GM12878 (cell line): ENCODE results near the gene NMT1. TPM values are rescaled to one million over a fixed set of nuclear protein-coding genes. Genes with fewer than 3 reads are reported as not detected.
A peak's percentile ranks its signal among the peaks of the same experiment; 100 is the strongest.

Experiments used
- ATAC-seq: fragments of 200-7000 bp; cut with Tn5 transposase; 3 replicates; pipeline ENCODE4 v1.9.1; 2020; ENCODE audit warnings: mild to moderate bottlenecking, moderate library complexity
- BruUV-seq: library from RNA; stranded (reverse); fragments of 400-500 nt; replicated peaks from 2 replicates; lab custom pipeline; 2021; lab: Mats Ljungman, UMichigan
- CTCF ChIA-PET: fragments of 300-600 bp; sonication (Branson Sonifier 250); formaldehyde crosslinking; extraction: SDS; loops from one replicate; lab custom pipeline; 2021; ENCODE audit warnings: inconsistent platforms; lab: Yijun Ruan, JAX
- POLR2A ChIA-PET: fragments of 350-600 bp; formaldehyde crosslinking; extraction: SDS; loops from one replicate; lab custom pipeline; 2021; ENCODE audit warnings: inconsistent platforms; lab: Charles Lee
- RAD21 ChIA-PET: fragments of 300-600 bp; sonication (Branson Sonifier 250); formaldehyde crosslinking; loops from one replicate; lab custom pipeline; 2023; ENCODE audit warnings: antibody characterized with exemption; ENCODE audit not compliant: unreplicated experiment; lab: Charles Lee
- SMC1A ChIA-PET: fragments of 300-600 bp; sonication (Branson Sonifier 250); formaldehyde crosslinking; loops from one replicate; lab custom pipeline; 2023; ENCODE audit not compliant: unreplicated experiment, uncharacterized antibody; lab: Charles Lee
- DNase-seq: peaks from one replicate; pipeline ENCODE4 v3.0.0-alpha.2; 2011; ENCODE audit warnings: low read depth, low spot score
- FAIRE-seq: peaks from 3 replicates; lab custom pipeline; 2011; peaks lifted over from hg19 to GRCh38; lab: Jason Lieb, UNC
- H2AFZ ChIP-seq: 2 replicates; pipeline ENCODE4 v1.6.0; 2011; ENCODE audit warnings: low read depth, low read length, control low read depth; ENCODE audit not compliant: control insufficient read depth
- H3K27ac ChIP-seq: 2 replicates; pipeline ENCODE4 v1.5.1; 2011; ENCODE audit warnings: control low read depth; ENCODE audit not compliant: control insufficient read depth, insufficient read depth
- H3K27me3 ChIP-seq, 2 experiments: replicated peaks in 1 of 2; 2 replicates each; pipeline versions ENCODE4 v1.6.0 to v1.6.1; 2011; ENCODE audit warnings: low read length in 1 of 2; ENCODE audit not compliant: control insufficient read depth in 2 of 2, insufficient read depth in 2 of 2
- H3K36me3 ChIP-seq, 2 experiments: 2 replicates each; pipeline ENCODE4 v1.5.1; 2011; ENCODE audit warnings: low read length in 1 of 2; ENCODE audit not compliant: control insufficient read depth in 2 of 2, insufficient read depth in 2 of 2
- H3K4me1 ChIP-seq: 2 replicates; pipeline ENCODE4 v1.6.1; 2011; ENCODE audit warnings: mild to moderate bottlenecking, low read length, moderate library complexity, mixed read lengths; ENCODE audit not compliant: control insufficient read depth, insufficient read depth
- H3K4me2 ChIP-seq: 2 replicates; pipeline ENCODE4 v1.6.0; 2011; ENCODE audit warnings: control low read depth; ENCODE audit not compliant: control insufficient read depth, insufficient read depth
- H3K4me3 ChIP-seq: fragments of 200-600 bp; sonication (generic); 2 replicates; pipeline ENCODE4 v1.5.1; 2016
- H3K79me2 ChIP-seq: 2 replicates; pipeline ENCODE4 v1.6.0; 2011; ENCODE audit warnings: low read length; ENCODE audit not compliant: control insufficient read depth, insufficient read depth
- H3K9ac ChIP-seq: 2 replicates; pipeline ENCODE4 v1.8.0; 2011; ENCODE audit warnings: low read length, control low read depth, mixed read lengths; ENCODE audit not compliant: control insufficient read depth, insufficient read depth
- H3K9me3 ChIP-seq: replicated peaks from 3 replicates; pipeline ENCODE4 v1.5.1; 2011; ENCODE audit warnings: mild to moderate bottlenecking, low read length; ENCODE audit not compliant: control insufficient read depth, insufficient read depth
- H4K20me1 ChIP-seq: 2 replicates; pipeline ENCODE4 v1.6.0; 2011; ENCODE audit not compliant: control insufficient read depth, insufficient read depth
- BHLHE40 ChIP-seq, 2 experiments: fragments of 450-650 bp in 1 of 2; IDR thresholded peaks; 2 replicates each; pipeline ENCODE4 v1.6.1; 2011 to 2017; ENCODE audit warnings: low read depth in 2 of 2, borderline replicate concordance in 1 of 2, improper control_type of control experiment in 1 of 2, low read length in 1 of 2, mild to moderate bottlenecking in 1 of 2
- CHD1 ChIP-seq: IDR thresholded peaks from 2 replicates; pipeline ENCODE4 v1.6.1; 2012; ENCODE audit warnings: low read depth, low read length, improper control_type of control experiment
- ETV6 ChIP-seq, 2 experiments: fragments of 450-650 bp in 1 of 2; IDR thresholded peaks in 1 of 2; conservative IDR thresholded peaks in 1 of 2; 2 replicates each; pipeline ENCODE4 v1.6.1; 2014; ENCODE audit warnings: antibody characterized with exemption in 1 of 2, borderline replicate concordance in 1 of 2, low read depth in 1 of 2, mild to moderate bottlenecking in 1 of 2, moderate library complexity in 1 of 2
- IKZF1 ChIP-seq: fragments of 450-650 bp; conservative IDR thresholded peaks from 2 replicates; pipeline ENCODE4 v1.6.1; 2017; ENCODE audit warnings: antibody characterized with exemption, mild to moderate bottlenecking
- MEF2A ChIP-seq: IDR thresholded peaks from 2 replicates; pipeline ENCODE4 v1.6.1; 2011; ENCODE audit warnings: low read depth, mild to moderate bottlenecking, low read length, moderate library complexity; ENCODE audit not compliant: insufficient read depth
- MEF2B ChIP-seq: fragments of 450-650 bp; IDR thresholded peaks from 2 replicates; pipeline ENCODE4 v1.6.1; 2018; ENCODE audit warnings: mild to moderate bottlenecking, moderate library complexity; ENCODE audit not compliant: partially characterized antibody, poor library complexity, severe bottlenecking
- WGBS: methylation state at CpG from one replicate; pipeline ENCODE4 v1.1.6; 2016; ENCODE audit warnings: low lambda C conversion rate; ENCODE audit not compliant: insufficient replicate concordance, insufficient coverage; ENCODE audit errors: missing lambda C conversion rate; 5-methylcytosine and 5-hydroxymethylcytosine counted together
- in situ Hi-C: fragments of 300-500 bp; cut with MboI; formaldehyde crosslinking; loops from 9 replicates; pipeline ENCODE4 v1.14.3; 2018; ENCODE audit warnings: mixed read lengths
- intact Hi-C: fragments of 100-400 bp; cut with micrococcal nuclease; formaldehyde crosslinking; loops from one replicate; pipeline ENCODE4 v1.14.2; 2022; ENCODE audit not compliant: unreplicated experiment
- polyA plus RNA-seq, 11 experiments: library from polyadenylated mRNA; depleted of rRNA in 4 of 11; unstranded in 6 of 11; stranded (reverse) in 5 of 11; fragments of >200 nt; fragmentation: Nextera tagmentation in 4 of 11; fragmentation: Illumina TruSeq in 1 of 11; extraction: Ambion mirVana in 4 of 11; extraction: Trizol in 1 of 11; gene quantifications; 1 replicate in 1 of 11; 2 replicates in 10 of 11; pipeline versions ENCODE4 v1.2.1 to v1.2.3, GENCODE V29; 2011 to 2016; ENCODE audit warnings: inconsistent platforms in 2 of 11, missing spikeins in 2 of 11, low read depth in 1 of 11
- total RNA-seq, 4 experiments: library from RNA; depleted of rRNA in 3 of 4; stranded (reverse); fragments of >200 nt in 3 of 4; fragmentation: Illumina TruSeq in 1 of 4; extraction: Trizol in 1 of 4; gene quantifications; 2 replicates each; pipeline versions ENCODE4 v1.2.1 to v1.2.3, GENCODE V29; 2013 to 2021
- TF ChIP-seq, protein P1 (sequence below): fragments of 450-650 bp; IDR thresholded peaks from 2 replicates; pipeline ENCODE4 v1.6.1; 2017; ENCODE audit warnings: mild to moderate bottlenecking, low read depth, inconsistent platforms; ENCODE audit not compliant: poor library complexity, severe bottlenecking
- TF ChIP-seq, protein P2 (sequence below): fragments of 450-650 bp; IDR thresholded peaks from 2 replicates; pipeline ENCODE4 v1.6.1; 2018; ENCODE audit warnings: borderline replicate concordance, mild to moderate bottlenecking; ENCODE audit not compliant: partially characterized antibody

The NMT1 gene
- total and polyA plus RNA-seq, 10 of the 15 experiments (the other 5 are each of a cell fraction or from before 2014, with no cell fraction given) = 96.7 to 395 (median 222) TPM

DNA sequence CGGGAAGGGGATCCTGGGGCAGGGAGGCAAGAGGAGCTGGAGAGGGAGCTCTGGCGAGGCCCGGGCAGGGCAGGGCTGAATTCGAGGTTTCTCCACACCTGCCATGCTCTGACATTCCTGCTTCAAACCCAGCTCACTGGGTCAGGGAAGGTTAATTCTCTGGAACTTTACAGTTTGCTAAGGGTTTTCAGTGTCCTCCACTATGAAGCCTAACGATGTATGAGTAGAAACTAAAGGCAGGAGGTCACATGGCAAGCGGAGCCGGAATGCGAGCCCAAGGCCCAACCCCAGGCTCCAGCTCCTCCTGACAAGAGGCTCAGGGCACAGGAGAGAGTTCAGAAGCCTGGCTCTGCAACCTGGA, 38.8 kb upstream of the NMT1 start:
- peak; percentile 6 for ATAC-seq
- Histone ChIP-seq H3K9me3 (no peaks in the 10 kb centered on the region), H3K79me2 (no peaks in the 10 kb centered on the region), H3K27me3 (peaks cover 0 to 6% of the 10 kb centered on the region in 2 experiments; a peak in 1 of 4 replicates), H3K4me1 (peaks cover 29% of the 10 kb centered on the region), H3K36me3 (peaks cover 2 to 4% of the 10 kb centered on the region in 2 experiments; a peak in 3 of 4 replicates), H2AFZ (peak overlapping the region; percentile 15; the same call in 1 of the 2 replicates), H3K27ac (no peak overlapping the region), H3K4me2 (no peak overlapping the region; the same call in 1 of the 2 replicates), H4K20me1 (no peaks in the 10 kb centered on the region; the same call in none of the 2 replicates), H3K9ac (no peak overlapping the region; the same call in 1 of the 2 replicates), H3K4me3 (no peak overlapping the region)
- ChIA-PET RAD21 (interaction anchor here (0.6 to 7.9 kb wide), 7 partner anchors 9 to 115 kb away, joined by 3 to 82 read pairs (median 5); no protein-coding TSS in a partner anchor), POLR2A (interaction anchor here (1.5 to 3.8 kb wide), 3 partner anchors 26 to 128 kb away, joined by 5 to 33 read pairs (median 10); no protein-coding TSS in a partner anchor), CTCF (interaction anchor here (0.6 to 9.5 kb wide), 23 partner anchors 9 to 123 kb away, joined by 3 to 156 read pairs (median 6); partner anchors contain the start of genes ACBD4, GFAP, NMT1 and PLCD3), SMC1A (interaction anchor here (0.9 to 5.3 kb wide), 11 partner anchors 11 to 129 kb away, joined by 3 to 90 read pairs (median 4); partner anchors contain the start of gene EFTUD2)
- no peak for FAIRE-seq
- 65% methylated on average over 8 of the region's 8 CpGs for WGBS
- no TSS peak for BruUV-seq
- in situ Hi-C loops (loop anchor here (10.0 kb wide), 1 partner anchor 97 kb away; no protein-coding TSS in a partner anchor), intact Hi-C loops (loop anchor here (1.0 to 5.0 kb wide), 5 partner anchors 27 to 245 kb away; partner anchors contain the start of genes C1QL1 and PLCD3)
- TF ChIP-seq IKZF1 = no peak
- no peak for TF ChIP-seq CHD1
- TF ChIP-seq, protein P1, sequence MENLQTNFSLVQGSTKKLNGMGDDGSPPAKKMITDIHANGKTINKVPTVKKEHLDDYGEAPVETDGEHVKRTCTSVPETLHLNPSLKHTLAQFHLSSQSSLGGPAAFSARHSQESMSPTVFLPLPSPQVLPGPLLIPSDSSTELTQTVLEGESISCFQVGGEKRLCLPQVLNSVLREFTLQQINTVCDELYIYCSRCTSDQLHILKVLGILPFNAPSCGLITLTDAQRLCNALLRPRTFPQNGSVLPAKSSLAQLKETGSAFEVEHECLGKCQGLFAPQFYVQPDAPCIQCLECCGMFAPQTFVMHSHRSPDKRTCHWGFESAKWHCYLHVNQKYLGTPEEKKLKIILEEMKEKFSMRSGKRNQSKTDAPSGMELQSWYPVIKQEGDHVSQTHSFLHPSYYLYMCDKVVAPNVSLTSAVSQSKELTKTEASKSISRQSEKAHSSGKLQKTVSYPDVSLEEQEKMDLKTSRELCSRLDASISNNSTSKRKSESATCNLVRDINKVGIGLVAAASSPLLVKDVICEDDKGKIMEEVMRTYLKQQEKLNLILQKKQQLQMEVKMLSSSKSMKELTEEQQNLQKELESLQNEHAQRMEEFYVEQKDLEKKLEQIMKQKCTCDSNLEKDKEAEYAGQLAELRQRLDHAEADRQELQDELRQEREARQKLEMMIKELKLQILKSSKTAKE = no peak
- TF ChIP-seq MEF2A = no peak
- no peak for TF ChIP-seq BHLHE40 (IDR thresholded peaks at IDR 0.05; ENCODE audit: borderline replicate concordance in 1 of 2, low read depth in 2 of 2, low read length in 1 of 2)
- no peak for TF ChIP-seq ETV6 (conservative IDR thresholded peaks at IDR 0.05 in 1 of 2, IDR thresholded peaks at IDR 0.05 in 1 of 2; ENCODE audit: borderline replicate concordance in 1 of 2, low read depth in 1 of 2)
- TF ChIP-seq, protein P2, sequence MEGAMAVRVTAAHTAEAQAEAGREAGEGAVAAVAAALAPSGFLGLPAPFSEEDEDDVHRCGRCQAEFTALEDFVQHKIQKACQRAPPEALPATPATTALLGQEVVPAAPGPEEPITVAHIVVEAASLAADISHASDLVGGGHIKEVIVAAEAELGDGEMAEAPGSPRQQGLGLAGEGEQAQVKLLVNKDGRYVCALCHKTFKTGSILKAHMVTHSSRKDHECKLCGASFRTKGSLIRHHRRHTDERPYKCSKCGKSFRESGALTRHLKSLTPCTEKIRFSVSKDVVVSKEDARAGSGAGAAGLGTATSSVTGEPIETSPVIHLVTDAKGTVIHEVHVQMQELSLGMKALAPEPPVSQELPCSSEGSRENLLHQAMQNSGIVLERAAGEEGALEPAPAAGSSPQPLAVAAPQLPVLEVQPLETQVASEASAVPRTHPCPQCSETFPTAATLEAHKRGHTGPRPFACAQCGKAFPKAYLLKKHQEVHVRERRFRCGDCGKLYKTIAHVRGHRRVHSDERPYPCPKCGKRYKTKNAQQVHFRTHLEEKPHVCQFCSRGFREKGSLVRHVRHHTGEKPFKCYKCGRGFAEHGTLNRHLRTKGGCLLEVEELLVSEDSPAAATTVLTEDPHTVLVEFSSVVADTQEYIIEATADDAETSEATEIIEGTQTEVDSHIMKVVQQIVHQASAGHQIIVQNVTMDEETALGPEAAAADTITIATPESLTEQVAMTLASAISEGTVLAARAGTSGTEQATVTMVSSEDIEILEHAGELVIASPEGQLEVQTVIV = no peak
- TF ChIP-seq MEF2B = no peak
- DNase-seq = no peak
